Epithelial cell of proximal tubule (primary cell): Measurements from ENCODE around the gene GTF2H2. TPM values are rescaled to one million over a fixed set of nuclear protein-coding genes. Genes with fewer than 3 reads are reported as not detected.
"Not testable (repeated sequence)": the region's sequence is repeated elsewhere in the genome, so short reads cannot be mapped to it uniquely, and the experiment has no call there.

Experiments
- DNase-seq: peaks from one replicate; pipeline ENCODE4 v3.0.0-alpha.2; 2011; ENCODE audit warnings: low read depth
- H3K4me3 ChIP-seq: 2 replicates; pipeline ENCODE4 v1.5.1; 2011; ENCODE audit warnings: low read depth, mild to moderate bottlenecking, low read length
- total RNA-seq: library from RNA; depleted of rRNA; stranded (reverse); fragments of >200 nt; gene quantifications from 2 replicates; pipeline ENCODE4 v1.2.3, GENCODE V29; 2015
- TF ChIP-seq, protein P1 (sequence below): conservative IDR thresholded peaks from 2 replicates; pipeline ENCODE4 v1.5.1; 2012; ENCODE audit warnings: low read depth, mild to moderate bottlenecking, low read length

Gene GTF2H2
- total RNA-seq, 1 donor from 2014 or later, result 41.5 TPM

GRCh38 chr5:71018376-71019005 lies 49.0 kb downstream of the GTF2H2 start:
- not testable (repeated sequence) for DNase-seq

GRCh38 chr5:71014176-71014575 lies 53.3 kb downstream of the GTF2H2 start:
- H3K4me3 ChIP-seq, result no peak overlapping the region
- no peak for DNase-seq
- TF ChIP-seq, protein P1, sequence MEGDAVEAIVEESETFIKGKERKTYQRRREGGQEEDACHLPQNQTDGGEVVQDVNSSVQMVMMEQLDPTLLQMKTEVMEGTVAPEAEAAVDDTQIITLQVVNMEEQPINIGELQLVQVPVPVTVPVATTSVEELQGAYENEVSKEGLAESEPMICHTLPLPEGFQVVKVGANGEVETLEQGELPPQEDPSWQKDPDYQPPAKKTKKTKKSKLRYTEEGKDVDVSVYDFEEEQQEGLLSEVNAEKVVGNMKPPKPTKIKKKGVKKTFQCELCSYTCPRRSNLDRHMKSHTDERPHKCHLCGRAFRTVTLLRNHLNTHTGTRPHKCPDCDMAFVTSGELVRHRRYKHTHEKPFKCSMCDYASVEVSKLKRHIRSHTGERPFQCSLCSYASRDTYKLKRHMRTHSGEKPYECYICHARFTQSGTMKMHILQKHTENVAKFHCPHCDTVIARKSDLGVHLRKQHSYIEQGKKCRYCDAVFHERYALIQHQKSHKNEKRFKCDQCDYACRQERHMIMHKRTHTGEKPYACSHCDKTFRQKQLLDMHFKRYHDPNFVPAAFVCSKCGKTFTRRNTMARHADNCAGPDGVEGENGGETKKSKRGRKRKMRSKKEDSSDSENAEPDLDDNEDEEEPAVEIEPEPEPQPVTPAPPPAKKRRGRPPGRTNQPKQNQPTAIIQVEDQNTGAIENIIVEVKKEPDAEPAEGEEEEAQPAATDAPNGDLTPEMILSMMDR, result no peak

More at GRCh38 chr5:71018376-71019005, 49.0 kb downstream of the GTF2H2 start:
- not testable (repeated sequence) for H3K4me3 ChIP-seq

GRCh38 chr5:71013575-71013974 lies 53.9 kb downstream of the GTF2H2 start:
- no peak for DNase-seq
- no peak overlapping the region for H3K4me3 ChIP-seq
- TF ChIP-seq, protein P1, result no peak

GRCh38 chr5:71011194-71011792 lies 56.2 kb downstream of the GTF2H2 start:
- no peak overlapping the region for H3K4me3 ChIP-seq
- no peak for DNase-seq
- TF ChIP-seq, protein P1, result no peak

- H3K4me3 ChIP-seq, DNase-seq: not testable (repeated sequence)
Measured at GRCh38 chr5:71006983-71007382, 60.5 kb downstream of the GTF2H2 start.

Other genes with a start within 250 kb of the GTF2H2 start
- gene SERF1A, start 167.0 kb downstream of the GTF2H2 start, total RNA-seq, result 9.6 and 14.6 TPM in 2 replicates
- gene SMN1, start 142.6 kb downstream of the GTF2H2 start, total RNA-seq, result 43.0 and 43.8 TPM in 2 replicates
- 1.2 and 3.9 TPM in 2 replicates for gene NAIP, start 42.3 kb downstream of the GTF2H2 start, total RNA-seq